GM15510 (cell line): ENCODE measurements around the gene SNAP47.

Experiments
- POLR2A ChIP-seq: IDR thresholded peaks from 3 replicates; pipeline ENCODE4 v1.6.1; 2011; ENCODE audit warnings: borderline replicate concordance; ENCODE audit not compliant: insufficient read length; ENCODE audit errors: extremely low read depth

The SNAP47 gene

DNA sequence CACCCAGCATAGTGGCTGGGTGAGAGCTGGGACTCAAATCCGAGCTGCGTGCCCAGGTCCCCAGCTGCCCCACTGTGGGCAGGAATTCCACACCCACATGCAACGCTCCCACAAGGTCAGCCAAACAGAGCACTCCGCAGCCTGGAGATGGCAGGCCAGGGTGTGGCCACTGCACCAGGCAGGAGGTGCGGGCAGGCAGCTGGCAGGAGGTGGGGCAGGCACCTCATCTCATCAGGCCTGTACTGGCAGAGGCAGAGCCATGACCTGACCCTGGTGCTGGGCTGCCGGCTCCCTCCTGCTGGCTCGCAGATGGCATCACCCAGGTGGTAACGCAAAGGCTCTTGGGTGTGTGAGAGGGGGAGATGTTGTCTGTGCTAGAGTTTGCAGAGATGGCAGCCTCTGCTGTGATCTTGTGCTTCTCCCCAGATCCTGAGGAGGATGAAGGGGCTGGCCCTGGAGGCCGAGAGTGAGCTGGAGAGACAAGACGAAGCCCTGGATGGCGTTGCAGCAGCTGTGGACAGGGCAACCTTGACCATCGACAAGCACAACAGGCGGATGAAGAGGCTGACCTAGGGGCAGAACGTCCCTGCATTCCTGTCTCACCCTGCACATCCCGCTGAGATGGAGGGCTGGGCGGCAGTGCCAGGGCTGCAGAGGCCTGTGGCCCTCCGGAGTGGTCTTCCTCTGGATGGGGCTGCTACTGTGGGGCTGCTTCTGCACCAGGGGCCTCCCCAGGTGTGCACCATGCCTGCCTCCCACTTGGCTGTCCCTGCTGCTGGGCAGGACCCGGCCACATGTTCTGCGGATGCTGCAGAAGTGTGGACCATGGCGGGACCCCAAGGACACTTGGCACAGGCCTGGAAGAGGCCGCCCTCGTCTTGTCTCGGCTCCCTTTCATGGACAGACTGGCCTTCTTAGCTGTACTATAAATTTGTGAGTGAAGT is 45.1 kb downstream of the SNAP47 start:
- TF ChIP-seq POLR2A: no peak

GRCh38 chr1:227781314-227781930 is 46.2 kb downstream of the SNAP47 start:
- TF ChIP-seq POLR2A: no peak

- TF ChIP-seq POLR2A: no peak
Measured at GRCh38 chr1:227782226-227782625, 47.0 kb downstream of the SNAP47 start.

GRCh38 chr1:227785094-227785804 is 50.0 kb downstream of the SNAP47 start:
- no peak for TF ChIP-seq POLR2A

DNA sequence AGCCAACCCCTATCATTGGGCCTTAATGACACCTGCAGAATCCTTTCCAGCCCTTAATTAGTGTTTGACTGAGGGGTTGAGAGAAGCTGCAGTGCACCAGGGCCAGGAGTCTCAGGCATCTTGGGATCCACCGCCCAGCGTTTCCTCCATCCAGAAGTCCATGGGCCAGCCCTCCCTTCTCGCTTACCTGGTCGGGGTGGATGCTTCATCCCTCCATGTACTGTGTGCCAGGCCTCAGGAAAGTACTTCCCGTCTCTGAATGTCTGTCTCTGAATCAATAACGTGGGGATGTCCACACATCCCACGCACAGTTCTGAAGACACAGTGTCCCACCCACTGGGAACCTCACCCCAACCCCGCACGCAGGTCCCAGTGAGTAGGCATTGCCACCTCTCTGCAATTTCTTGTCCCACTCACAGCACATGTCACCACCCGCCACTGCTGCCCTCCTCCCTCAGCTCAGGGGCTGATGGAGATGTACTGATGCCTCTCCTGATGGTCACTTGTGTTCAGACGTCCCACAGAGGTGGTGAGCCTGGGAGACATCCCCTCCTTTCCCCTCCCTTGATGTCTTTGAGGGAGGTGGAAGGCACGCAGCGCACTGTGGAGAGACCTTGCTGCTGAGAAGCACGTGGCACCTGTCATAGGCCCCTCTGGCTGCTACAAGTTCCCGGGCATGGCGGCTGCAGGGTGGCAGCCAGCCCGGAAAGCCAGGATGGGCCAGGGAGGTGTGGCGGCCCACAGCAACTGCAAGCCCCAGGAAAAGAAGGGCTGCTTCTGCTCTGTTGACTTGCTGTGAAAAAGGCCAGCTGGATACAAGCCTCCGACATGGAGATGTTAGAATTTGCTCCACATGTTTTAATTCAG is 50.8 kb downstream of the SNAP47 start:
- no peak for TF ChIP-seq POLR2A

DNA sequence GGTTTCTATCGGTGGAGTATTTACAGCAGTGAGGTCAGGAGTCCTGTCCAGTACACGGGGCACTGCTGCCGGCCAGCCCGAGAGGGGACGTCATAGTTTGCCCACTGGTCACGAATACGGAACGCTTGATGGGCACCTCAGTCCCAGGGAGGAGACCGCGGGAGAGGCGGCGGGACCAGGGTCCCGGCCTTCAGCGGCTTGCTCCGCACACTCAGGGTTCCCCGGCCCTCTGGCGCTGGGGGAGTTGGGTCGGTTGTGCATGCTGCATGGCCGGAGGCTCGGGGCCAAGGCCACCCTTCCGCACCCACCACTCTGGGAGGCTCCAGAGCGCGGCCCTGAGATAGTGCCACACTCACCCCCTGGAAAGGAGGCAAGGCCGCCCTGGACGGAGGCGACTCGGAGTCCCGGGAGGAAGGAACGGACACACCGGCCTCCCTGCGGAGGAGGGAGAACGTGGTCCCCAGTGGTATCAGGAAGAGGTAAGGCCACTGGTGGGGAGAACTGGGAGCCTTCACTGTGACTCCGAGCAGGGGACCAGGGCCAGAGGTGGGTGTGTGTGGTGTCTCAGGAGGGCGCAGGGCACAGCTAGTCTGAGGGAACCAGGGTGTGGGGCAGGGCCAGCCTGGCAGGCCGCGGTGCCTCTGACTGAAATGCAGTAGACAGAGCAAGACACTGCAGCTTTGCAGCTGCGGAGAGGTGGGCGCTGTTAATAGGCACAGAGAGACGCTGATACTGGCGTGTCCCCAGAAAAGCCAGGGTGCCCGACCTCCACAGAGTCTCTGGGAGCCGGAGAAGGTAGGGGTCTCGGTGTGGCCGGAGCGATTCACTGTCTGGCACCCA is 51.7 kb downstream of the SNAP47 start:
- no peak for TF ChIP-seq POLR2A

DNA sequence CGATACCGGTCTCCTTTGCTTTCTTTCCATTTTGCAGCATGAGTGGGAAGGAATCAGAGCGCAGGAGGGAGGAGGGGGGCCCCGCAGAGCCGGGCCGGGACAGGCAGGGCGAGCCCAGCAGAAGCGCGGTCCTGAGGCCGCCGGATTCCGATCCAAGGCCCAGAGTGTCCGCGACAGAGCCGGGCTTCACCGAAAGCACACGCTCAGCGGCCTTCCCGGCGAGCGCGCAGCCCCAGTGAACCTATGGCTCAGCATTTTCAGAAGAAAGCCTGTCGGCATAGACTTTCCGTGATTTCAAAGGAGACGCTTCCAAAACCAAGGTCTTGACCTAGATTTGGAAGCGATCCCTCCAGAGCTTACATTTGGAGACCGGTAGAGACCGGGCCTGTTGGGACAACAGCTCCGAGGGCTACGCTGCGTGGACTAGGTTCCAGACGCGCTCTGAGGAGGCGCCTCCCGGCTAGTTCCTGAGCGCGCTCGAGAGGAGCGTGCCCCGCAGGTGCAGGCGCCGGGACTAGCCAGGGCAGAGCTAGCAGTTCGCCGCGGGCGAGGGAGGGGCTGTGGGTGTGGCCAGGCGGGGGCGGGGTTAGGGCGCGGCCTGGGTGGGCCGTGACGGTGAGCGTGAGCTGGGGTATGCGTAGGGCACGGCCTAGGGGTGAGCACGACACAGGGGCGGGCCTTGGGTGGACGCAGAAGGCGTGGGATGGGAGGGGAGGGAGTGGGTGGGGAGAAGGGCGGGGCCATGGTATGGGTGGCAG is 52.5 kb downstream of the SNAP47 start:
- peak; percentile 61 for TF ChIP-seq POLR2A

DNA sequence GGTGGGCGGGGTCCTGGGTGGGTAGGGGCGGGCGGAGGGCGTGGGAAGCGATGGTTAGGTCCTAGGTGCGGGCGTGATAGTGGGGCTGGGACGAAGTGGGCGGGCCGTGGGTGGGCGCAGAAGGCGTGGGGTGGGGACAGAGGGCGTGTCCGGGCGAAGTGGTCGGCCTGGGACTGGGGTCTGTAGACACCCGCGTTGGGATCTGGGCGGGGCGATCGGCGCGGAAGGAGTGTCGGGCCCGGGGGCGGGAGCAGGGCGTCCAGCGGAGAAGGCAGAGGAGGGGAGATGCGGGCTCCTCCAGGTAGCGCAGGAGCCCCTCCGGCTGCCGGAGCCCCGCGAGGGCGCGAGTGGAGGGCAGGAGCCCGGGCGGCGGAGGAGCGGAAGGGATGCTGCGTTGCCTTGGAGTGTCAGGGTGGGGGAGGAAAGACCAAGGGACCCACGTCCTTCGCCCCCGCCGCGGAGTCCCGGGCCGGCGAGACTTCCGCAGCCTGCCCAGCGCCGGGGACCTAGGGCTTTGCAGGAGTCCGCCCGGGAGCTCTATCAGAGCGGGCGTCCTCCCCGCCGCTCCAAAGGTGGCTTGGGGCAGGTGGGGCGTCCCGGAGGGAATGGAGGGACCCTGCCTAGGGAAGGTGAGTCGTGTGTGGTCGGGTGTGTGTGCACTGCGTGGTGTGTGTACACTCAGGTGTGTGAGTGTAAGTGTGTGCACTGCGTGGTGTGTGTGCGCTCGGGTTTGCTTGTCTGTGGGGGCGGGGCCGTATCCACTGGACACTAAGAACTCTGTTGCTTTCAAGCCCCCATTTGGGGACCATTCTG is 53.2 kb downstream of the SNAP47 start:
- TF ChIP-seq POLR2A: no peak

DNA sequence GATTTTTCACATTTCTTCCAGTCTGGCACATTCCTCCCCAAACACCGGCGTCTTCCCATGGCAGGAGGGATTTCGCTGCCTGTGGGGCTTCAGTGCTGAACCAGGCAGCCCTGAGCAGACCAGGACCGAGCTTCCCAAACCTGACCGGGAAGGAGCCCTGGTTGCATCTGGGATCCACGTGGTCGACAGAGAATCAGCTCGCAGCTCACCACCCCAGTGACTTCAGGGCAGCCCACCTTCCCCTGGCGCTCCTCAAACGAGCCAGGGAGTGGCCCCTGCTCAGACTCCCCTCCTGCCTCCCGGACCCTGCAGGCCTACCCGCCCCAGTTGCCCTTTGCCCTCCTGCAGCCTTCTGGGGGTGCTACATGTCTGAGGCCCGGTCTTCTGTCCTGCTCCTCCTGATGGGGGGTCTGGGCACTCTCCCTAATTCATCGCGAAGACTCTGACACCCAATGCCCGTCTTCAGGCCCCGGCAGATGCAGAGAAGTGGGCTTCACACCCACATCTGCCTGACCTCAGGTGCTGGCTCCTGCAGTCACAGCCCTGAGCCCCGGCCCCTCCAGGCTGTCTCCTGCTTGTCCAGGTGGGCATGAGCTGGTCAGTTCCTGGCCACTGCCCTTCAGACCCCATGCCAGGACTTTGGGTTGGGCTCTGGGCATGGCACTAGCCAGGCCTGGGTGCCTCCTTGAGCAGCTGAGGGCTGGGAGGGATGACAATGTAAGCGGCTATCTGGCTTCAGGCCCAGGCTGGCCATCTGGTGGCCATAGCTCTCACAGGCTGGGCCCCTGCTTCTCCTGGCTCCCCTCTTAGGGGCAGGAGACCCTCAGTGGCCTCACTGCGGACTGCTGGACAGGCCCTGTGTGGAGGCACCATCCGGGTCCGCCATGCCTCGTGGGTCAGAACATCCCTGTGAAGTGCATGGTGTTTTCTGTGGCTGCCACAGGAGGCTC is 54.1 kb downstream of the SNAP47 start:
- TF ChIP-seq POLR2A: no peak

DNA sequence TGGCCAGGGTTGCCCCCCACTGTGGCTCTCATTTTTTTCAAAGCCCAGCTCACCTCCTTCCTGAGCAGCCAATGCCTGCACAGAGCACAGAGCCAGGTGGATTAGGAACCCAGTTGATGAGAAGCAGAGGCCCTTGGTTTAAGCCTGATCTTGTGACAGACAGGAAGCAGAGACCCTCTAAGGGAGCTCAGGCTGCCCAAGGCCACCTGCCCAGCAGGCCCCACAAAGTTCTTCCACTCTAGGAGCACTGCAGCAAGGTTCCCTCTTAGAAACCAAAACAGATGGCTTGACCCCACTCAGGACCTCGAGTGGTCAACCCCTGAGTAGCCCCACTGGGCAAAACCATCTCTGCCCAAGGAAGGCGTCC is 54.8 kb downstream of the SNAP47 start:
- no peak for TF ChIP-seq POLR2A

GRCh38 chr1:227790868-227791267 is 55.6 kb downstream of the SNAP47 start:
- TF ChIP-seq POLR2A: no peak

GRCh38 chr1:227791425-227792143 is 56.3 kb downstream of the SNAP47 start:
- no peak for TF ChIP-seq POLR2A
